GM21381 (cell line): ENCODE data around the gene SPSB1.

Experiments
- ATAC-seq: cut with Tn5 transposase; IDR thresholded peaks from one replicate; pipeline ENCODE4 v1.9.1; 2021; ENCODE audit warnings: mild to moderate bottlenecking, moderate library complexity; ENCODE audit not compliant: unreplicated experiment

The SPSB1 gene

GRCh38 chr1:9317591-9318417 is 25.1 kb downstream of the SPSB1 start:
- ATAC-seq, result no peak

GRCh38 chr1:9319208-9319788 is 26.6 kb downstream of the SPSB1 start:
- no peak for ATAC-seq

GRCh38 chr1:9319789-9320519 is 27.3 kb downstream of the SPSB1 start:
- no peak for ATAC-seq

GRCh38 chr1:9320520-9321479 is 28.1 kb downstream of the SPSB1 start:
- ATAC-seq, result no peak

- no peak for ATAC-seq
These were observed 28.8 kb downstream of the SPSB1 start for GRCh38 chr1:9321480-9321849.

- ATAC-seq, result no peak
These were observed 29.4 kb downstream of the SPSB1 start for GRCh38 chr1:9321986-9322660.

GRCh38 chr1:9322661-9323244 is 30.1 kb downstream of the SPSB1 start:
- no peak for ATAC-seq

GRCh38 chr1:9324246-9325096 is 31.8 kb downstream of the SPSB1 start:
- no peak for ATAC-seq

GRCh38 chr1:9326596-9326995 is 33.9 kb downstream of the SPSB1 start:
- no peak for ATAC-seq

- no peak for ATAC-seq
These were observed 35.5 kb downstream of the SPSB1 start for GRCh38 chr1:9328201-9328600.

GRCh38 chr1:9328715-9329114 is 36.0 kb downstream of the SPSB1 start:
- no peak for ATAC-seq

- no peak for ATAC-seq
These were observed 38.3 kb downstream of the SPSB1 start for GRCh38 chr1:9331016-9331415.

GRCh38 chr1:9331558-9332346 is 39.1 kb downstream of the SPSB1 start:
- no peak for ATAC-seq

GRCh38 chr1:9332513-9333143 is 39.9 kb downstream of the SPSB1 start:
- no peak for ATAC-seq

GRCh38 chr1:9338397-9339246 is 45.9 kb downstream of the SPSB1 start:
- no peak for ATAC-seq

GRCh38 chr1:9340172-9340854 is 47.6 kb downstream of the SPSB1 start:
- no peak for ATAC-seq
